ENCODE measurements around the gene BICD2. TPM values are rescaled to one million over a fixed set of nuclear protein-coding genes. Genes with fewer than 3 reads are reported as not detected.

The BICD2 gene
- total and polyA plus RNA-seq, 7 donors, result 21.6 to 44.4 (median 28.7) TPM

GRCh38 chr9:92781899-92782298 lies 17.3 kb upstream of the BICD2 start:
- 84 to 94% (median 89%) methylated on average over 2 of the region's 2 CpGs for WGBS, 3 donors
- H3K4me1 ChIP-seq, result no peaks in the 10 kb centered on the region
- DNase-seq, result no peak
- no peak for TF ChIP-seq CTCF (IDR thresholded peaks at IDR 0.05)
- no peaks in the 10 kb centered on the region for H3K36me3 ChIP-seq (ENCODE audit: insufficient read depth in 1 of 2, low read depth in 1 of 2)
- intact Hi-C loops (cut with DNase I), result no loop called here
- no peak overlapping the region for H3K4me3 ChIP-seq
- no peak overlapping the region for H3K27ac ChIP-seq
- ATAC-seq, result no peak
- H3K9me3 ChIP-seq, result no peaks in the 10 kb centered on the region
- no peaks in the 10 kb centered on the region for H3K27me3 ChIP-seq (ENCODE audit: insufficient read depth in 3 of 3, low read length in 2 of 3)

GRCh38 chr9:92780206-92780605 lies 15.6 kb upstream of the BICD2 start:
- Histone ChIP-seq H3K27ac (no peak overlapping the region), H3K27me3 (ENCODE audit: insufficient read depth in 3 of 3, low read length in 2 of 3) (no peaks in the 10 kb centered on the region), H3K4me1 (no peaks in the 10 kb centered on the region), H3K9me3 (no peaks in the 10 kb centered on the region), H3K4me3 (no peak overlapping the region), H3K36me3 (ENCODE audit: insufficient read depth in 1 of 2, low read depth in 1 of 2) (no peaks in the 10 kb centered on the region)
- no peak for TF ChIP-seq CTCF (IDR thresholded peaks at IDR 0.05)
- ATAC-seq (no peak), DNase-seq (no peak)
- intact Hi-C loops (cut with DNase I), result no loop called here

GRCh38 chr9:92775466-92775865 lies 10.8 kb upstream of the BICD2 start:
- intact Hi-C loops (cut with DNase I), result no loop called here
- H3K27ac ChIP-seq, result no peak overlapping the region
- no peak for TF ChIP-seq CTCF (IDR thresholded peaks at IDR 0.05)
- no peak overlapping the region for H3K4me3 ChIP-seq
- no peaks in the 10 kb centered on the region for H3K27me3 ChIP-seq (ENCODE audit: insufficient read depth in 3 of 3, low read length in 2 of 3)
- H3K4me1 ChIP-seq, result no peaks in the 10 kb centered on the region
- no peak for DNase-seq
- H3K9me3 ChIP-seq, result no peaks in the 10 kb centered on the region
- 72 to 79% (median 78%) methylated on average over 5 of the region's 5 CpGs for WGBS, 3 donors
- no peaks in the 10 kb centered on the region for H3K36me3 ChIP-seq (ENCODE audit: insufficient read depth in 1 of 2, low read depth in 1 of 2)
- no peak for ATAC-seq

- TF ChIP-seq CTCF (IDR thresholded peaks at IDR 0.05), result no peak
Observed at GRCh38 chr9:92774274-92774673, 9.6 kb upstream of the BICD2 start.

GRCh38 chr9:92773810-92774209 lies 9.2 kb upstream of the BICD2 start:
- WGBS, 3 donors, result 86 to 91% (median 89%) methylated on average over 3 of the region's 3 CpGs
- Histone ChIP-seq H3K27me3 (ENCODE audit: insufficient read depth in 3 of 3, low read length in 2 of 3) (no peaks in the 10 kb centered on the region), H3K27ac (no peak overlapping the region), H3K36me3 (ENCODE audit: insufficient read depth in 1 of 2, low read depth in 1 of 2) (no peaks in the 10 kb centered on the region), H3K4me1 (no peaks in the 10 kb centered on the region), H3K9me3 (no peaks in the 10 kb centered on the region), H3K4me3 (no peak overlapping the region)
- ATAC-seq (no peak), DNase-seq (no peak)
- intact Hi-C loops (cut with DNase I), result no loop called here
- TF ChIP-seq CTCF (IDR thresholded peaks at IDR 0.05), result no peak

More at GRCh38 chr9:92774274-92774673, 9.6 kb upstream of the BICD2 start:
- Histone ChIP-seq H3K27me3 (ENCODE audit: insufficient read depth in 3 of 3, low read length in 2 of 3) (no peaks in the 10 kb centered on the region), H3K9me3 (no peaks in the 10 kb centered on the region), H3K4me1 (no peaks in the 10 kb centered on the region), H3K4me3 (no peak overlapping the region), H3K27ac (no peak overlapping the region), H3K36me3 (ENCODE audit: insufficient read depth in 1 of 2, low read depth in 1 of 2) (no peaks in the 10 kb centered on the region)
- intact Hi-C loops (cut with DNase I), result no loop called here
- ATAC-seq, result no peak
- WGBS, 3 donors, result 87 to 94% (median 93%) methylated on average over 1 of the region's 1 CpG
- no peak for DNase-seq

All from psoas muscle (tissue), 8 donors.